Mucosa of rectum (tissue), 2 donors: ENCODE data around the gene ARHGAP15.

Source experiments
- H3K27ac ChIP-seq, 2 donors: one replicate each; pipeline ENCODE4 v1.7.0; 2013; ENCODE audit warnings: inconsistent platforms in 2 of 2, low read depth in 2 of 2, low read length in 2 of 2
- H3K27me3 ChIP-seq, 2 donors: one replicate each; pipeline ENCODE4 v1.7.0; 2013; ENCODE audit warnings: low read length in 2 of 2; ENCODE audit not compliant: control insufficient read depth in 2 of 2, insufficient read depth in 2 of 2
- H3K36me3 ChIP-seq, 2 donors: one replicate each; pipeline ENCODE4 v1.7.0; 2013; ENCODE audit warnings: low read length in 2 of 2; ENCODE audit not compliant: control insufficient read depth in 2 of 2, insufficient read depth in 2 of 2
- H3K4me1 ChIP-seq, 2 donors: one replicate each; pipeline ENCODE4 v1.7.0; 2013; ENCODE audit warnings: low read length in 2 of 2, mild to moderate bottlenecking in 1 of 2; ENCODE audit not compliant: control insufficient read depth in 2 of 2, insufficient read depth in 2 of 2
- H3K4me3 ChIP-seq, 2 donors: one replicate each; pipeline ENCODE4 v1.7.0; 2013; ENCODE audit warnings: low read length in 2 of 2
- H3K9ac ChIP-seq, 2 donors: one replicate each; pipeline ENCODE4 v1.7.0; 2013; ENCODE audit warnings: low read length in 2 of 2, low read depth in 1 of 2, mild to moderate bottlenecking in 1 of 2
- H3K9me3 ChIP-seq, 2 donors: one replicate each; pipeline ENCODE4 v1.7.0; 2013; ENCODE audit warnings: low read length in 2 of 2; ENCODE audit not compliant: control insufficient read depth in 2 of 2
- donor health status: healthy.
- donor health status: Normal muscosa, but diverticular disease.

ARHGAP15 gene

GRCh38 chr2:143635302-143635701, 506.1 kb downstream of the ARHGAP15 start:
- Histone ChIP-seq H3K36me3 (peaks cover 0 to 3% of the 10 kb centered on the region in 2 donors), H3K27me3 (no peaks in the 10 kb centered on the region), H3K9ac (no peak overlapping the region), H3K27ac (no peak overlapping the region), H3K4me3 (no peak overlapping the region), H3K9me3 (no peaks in the 10 kb centered on the region), H3K4me1 (no peaks in the 10 kb centered on the region)

- Histone ChIP-seq H3K4me1 (no peaks in the 10 kb centered on the region), H3K9ac (no peak overlapping the region), H3K4me3 (no peak overlapping the region), H3K27ac (no peak overlapping the region), H3K36me3 (peaks cover 0 to 3% of the 10 kb centered on the region in 2 donors), H3K9me3 (no peaks in the 10 kb centered on the region), H3K27me3 (no peaks in the 10 kb centered on the region)
Observed at GRCh38 chr2:143635936-143636335, 506.7 kb downstream of the ARHGAP15 start.

GRCh38 chr2:143640826-143641225, 511.6 kb downstream of the ARHGAP15 start:
- Histone ChIP-seq H3K9me3 (no peaks in the 10 kb centered on the region), H3K27ac (no peak overlapping the region), H3K9ac (no peak overlapping the region), H3K4me1 (no peaks in the 10 kb centered on the region), H3K36me3 (peaks cover 0 to 3% of the 10 kb centered on the region in 2 donors), H3K27me3 (no peaks in the 10 kb centered on the region), H3K4me3 (no peak overlapping the region)

GRCh38 chr2:143645921-143646645, 516.9 kb downstream of the ARHGAP15 start:
- Histone ChIP-seq H3K4me1 (no peaks in the 10 kb centered on the region), H3K4me3 (no peak overlapping the region)

GRCh38 chr2:143649226-143649740, 520.1 kb downstream of the ARHGAP15 start:
- Histone ChIP-seq H3K4me1 (no peaks in the 10 kb centered on the region), H3K9me3 (no peaks in the 10 kb centered on the region), H3K4me3 (no peak overlapping the region), H3K9ac (no peak overlapping the region), H3K27me3 (no peaks in the 10 kb centered on the region), H3K36me3 (peaks cover 0 to 2% of the 10 kb centered on the region in 2 donors), H3K27ac (no peak overlapping the region)

More at GRCh38 chr2:143645921-143646645, 516.9 kb downstream of the ARHGAP15 start:
- H3K9me3 ChIP-seq = no peaks in the 10 kb centered on the region
- H3K27me3 ChIP-seq = no peaks in the 10 kb centered on the region
- no peak overlapping the region for H3K9ac ChIP-seq
- H3K36me3 ChIP-seq = no peaks in the 10 kb centered on the region
- H3K27ac ChIP-seq = no peak overlapping the region

GRCh38 chr2:143652692-143653091, 523.5 kb downstream of the ARHGAP15 start:
- Histone ChIP-seq H3K9me3 (no peaks in the 10 kb centered on the region), H3K4me1 (no peaks in the 10 kb centered on the region), H3K9ac (no peak overlapping the region), H3K4me3 (no peak overlapping the region), H3K27me3 (no peaks in the 10 kb centered on the region), H3K27ac (no peak overlapping the region), H3K36me3 (peaks cover 0 to 2% of the 10 kb centered on the region in 2 donors)

- Histone ChIP-seq H3K4me3 (no peak overlapping the region), H3K9ac (no peak overlapping the region), H3K27ac (no peak overlapping the region), H3K27me3 (no peaks in the 10 kb centered on the region), H3K9me3 (no peaks in the 10 kb centered on the region), H3K36me3 (no peaks in the 10 kb centered on the region), H3K4me1 (no peaks in the 10 kb centered on the region)
Observed at GRCh38 chr2:143668234-143668633, 539.0 kb downstream of the ARHGAP15 start.

GRCh38 chr2:143674051-143674450, 544.8 kb downstream of the ARHGAP15 start:
- Histone ChIP-seq H3K9me3 (no peaks in the 10 kb centered on the region), H3K27ac (no peak overlapping the region)

GRCh38 chr2:143675021-143675420, 545.8 kb downstream of the ARHGAP15 start:
- Histone ChIP-seq H3K4me3 (no peak overlapping the region), H3K9me3 (no peaks in the 10 kb centered on the region), H3K9ac (no peak overlapping the region), H3K27ac (no peak overlapping the region), H3K4me1 (no peaks in the 10 kb centered on the region), H3K36me3 (no peaks in the 10 kb centered on the region), H3K27me3 (no peaks in the 10 kb centered on the region)

More at GRCh38 chr2:143674051-143674450, 544.8 kb downstream of the ARHGAP15 start:
- no peaks in the 10 kb centered on the region for H3K36me3 ChIP-seq
- H3K4me3 ChIP-seq = no peak overlapping the region
- no peak overlapping the region for H3K9ac ChIP-seq
- H3K4me1 ChIP-seq = no peaks in the 10 kb centered on the region
- H3K27me3 ChIP-seq = no peaks in the 10 kb centered on the region

- no peaks in the 10 kb centered on the region for H3K36me3 ChIP-seq
- H3K27ac ChIP-seq = no peak overlapping the region
- H3K4me3 ChIP-seq = no peak overlapping the region
Observed at GRCh38 chr2:143679617-143680016, 550.4 kb downstream of the ARHGAP15 start.

More at GRCh38 chr2:143679617-143680016, 550.4 kb downstream of the ARHGAP15 start:
- Histone ChIP-seq H3K27me3 (no peaks in the 10 kb centered on the region), H3K9ac (no peak overlapping the region), H3K4me1 (no peaks in the 10 kb centered on the region), H3K9me3 (no peaks in the 10 kb centered on the region)
